Measurements from ENCODE around the gene SAMHD1.

Gene SAMHD1

GRCh38 chr20:36856195-36856594 is 95.3 kb downstream of the SAMHD1 start:
- Histone ChIP-seq H3K56ac (ENCODE audit: low read length) (no peak overlapping the region), H3K36me3 (ENCODE audit: control insufficient read depth, insufficient read depth, low read length) (no peaks in the 10 kb centered on the region), H3K4ac (ENCODE audit: low read depth, low read length) (no peak overlapping the region), H2BK5ac (ENCODE audit: low read length) (no peak overlapping the region), H3K79me2 (ENCODE audit: control insufficient read depth, insufficient read depth, low read length) (peaks cover 4% of the 10 kb centered on the region), H3K4me3 (ENCODE audit: low read length) (no peak overlapping the region), H3K4me2 (ENCODE audit: low read length) (no peak overlapping the region), H3K18ac (ENCODE audit: low read length) (no peak overlapping the region), H2BK120ac (ENCODE audit: low read depth, low read length) (no peak overlapping the region), H2BK15ac (replicated peaks; ENCODE audit: low read depth) (no peak overlapping the region), H4K8ac (ENCODE audit: low read depth, low read length) (no peak overlapping the region), H2AK5ac (ENCODE audit: low read length) (no peak overlapping the region), H3K27ac (ENCODE audit: low read depth, low read length) (no peak overlapping the region), H3K9ac (ENCODE audit: low read length) (no peak overlapping the region), H4K5ac (ENCODE audit: low read length) (no peak overlapping the region), H3K27me3 (ENCODE audit: insufficient read depth, low read length, poor library complexity) (no peaks in the 10 kb centered on the region), H3K79me1 (ENCODE audit: low read length) (peaks cover 33% of the 10 kb centered on the region), H3K4me1 (ENCODE audit: control insufficient read depth, low read depth, low read length) (no peaks in the 10 kb centered on the region), H3K23ac (ENCODE audit: low read length) (no peak overlapping the region)
- no CpG with 5 or more reads among the region's 3 CpGs for WGBS (ENCODE audit: extremely low coverage, insufficient coverage, low lambda C conversion rate)
- no peak for DNase-seq

- Histone ChIP-seq H3K36me3 (ENCODE audit: control insufficient read depth, insufficient read depth, low read length) (no peaks in the 10 kb centered on the region), H2BK15ac (replicated peaks; ENCODE audit: low read depth) (no peak overlapping the region), H3K4me3 (ENCODE audit: low read length) (no peak overlapping the region), H3K27ac (ENCODE audit: low read depth, low read length) (no peak overlapping the region), H2AK5ac (ENCODE audit: low read length) (no peak overlapping the region), H3K4me2 (ENCODE audit: low read length) (no peak overlapping the region), H2BK5ac (ENCODE audit: low read length) (no peak overlapping the region), H2BK120ac (ENCODE audit: low read depth, low read length) (no peak overlapping the region), H3K79me2 (ENCODE audit: control insufficient read depth, insufficient read depth, low read length) (peaks cover 4% of the 10 kb centered on the region), H3K4me1 (ENCODE audit: control insufficient read depth, low read depth, low read length) (no peaks in the 10 kb centered on the region), H3K4ac (ENCODE audit: low read depth, low read length) (no peak overlapping the region), H4K8ac (ENCODE audit: low read depth, low read length) (no peak overlapping the region), H3K56ac (ENCODE audit: low read length) (no peak overlapping the region), H3K18ac (ENCODE audit: low read length) (no peak overlapping the region), H3K9ac (ENCODE audit: low read length) (no peak overlapping the region), H4K5ac (ENCODE audit: low read length) (no peak overlapping the region), H3K23ac (ENCODE audit: low read length) (no peak overlapping the region), H3K27me3 (ENCODE audit: insufficient read depth, low read length, poor library complexity) (no peaks in the 10 kb centered on the region), H3K79me1 (ENCODE audit: low read length) (peaks cover 30% of the 10 kb centered on the region)
- no CpG with 5 or more reads among the region's 7 CpGs for WGBS (ENCODE audit: extremely low coverage, insufficient coverage, low lambda C conversion rate)
- DNase-seq = no peak
Observed at GRCh38 chr20:36855241-36855657, 96.3 kb downstream of the SAMHD1 start.

GRCh38 chr20:36854348-36855240 is 96.9 kb downstream of the SAMHD1 start:
- no peak overlapping the region for H2BK15ac ChIP-seq (replicated peaks; ENCODE audit: low read depth)
- no peak overlapping the region for H3K4me3 ChIP-seq (ENCODE audit: low read length)
- H3K36me3 ChIP-seq (ENCODE audit: control insufficient read depth, insufficient read depth, low read length) = no peaks in the 10 kb centered on the region
- H3K23ac ChIP-seq (ENCODE audit: low read length) = no peak overlapping the region
- DNase-seq = no peak
- peaks cover 32% of the 10 kb centered on the region for H3K79me1 ChIP-seq (ENCODE audit: low read length)
- no peak overlapping the region for H2BK120ac ChIP-seq (ENCODE audit: low read depth, low read length)
- no peak overlapping the region for H3K27ac ChIP-seq (ENCODE audit: low read depth, low read length)
- H4K5ac ChIP-seq (ENCODE audit: low read length) = no peak overlapping the region
- H3K56ac ChIP-seq (ENCODE audit: low read length) = no peak overlapping the region
- no CpG with 5 or more reads among the region's 21 CpGs for WGBS (ENCODE audit: extremely low coverage, insufficient coverage, low lambda C conversion rate)
- H3K27me3 ChIP-seq (ENCODE audit: insufficient read depth, low read length, poor library complexity) = no peaks in the 10 kb centered on the region
- H3K79me2 ChIP-seq (ENCODE audit: control insufficient read depth, insufficient read depth, low read length) = peaks cover 4% of the 10 kb centered on the region
- no peak overlapping the region for H4K8ac ChIP-seq (ENCODE audit: low read depth, low read length)
- no peak overlapping the region for H3K4ac ChIP-seq (ENCODE audit: low read depth, low read length)
- no peak overlapping the region for H3K4me2 ChIP-seq (ENCODE audit: low read length)
- no peak overlapping the region for H2BK5ac ChIP-seq (ENCODE audit: low read length)
- no peaks in the 10 kb centered on the region for H3K4me1 ChIP-seq (ENCODE audit: control insufficient read depth, low read depth, low read length)
- H3K9ac ChIP-seq (ENCODE audit: low read length) = no peak overlapping the region
- no peak overlapping the region for H3K18ac ChIP-seq (ENCODE audit: low read length)
- no peak overlapping the region for H2AK5ac ChIP-seq (ENCODE audit: low read length)

GRCh38 chr20:36852187-36852586 is 99.3 kb downstream of the SAMHD1 start:
- no peak overlapping the region for H3K56ac ChIP-seq (ENCODE audit: low read length)
- no peak overlapping the region for H2BK15ac ChIP-seq (replicated peaks; ENCODE audit: low read depth)
- H4K5ac ChIP-seq (ENCODE audit: low read length) = no peak overlapping the region
- H3K9ac ChIP-seq (ENCODE audit: low read length) = no peak overlapping the region
- H3K4me2 ChIP-seq (ENCODE audit: low read length) = no peak overlapping the region
- H2BK120ac ChIP-seq (ENCODE audit: low read depth, low read length) = no peak overlapping the region
- no peak overlapping the region for H3K4me3 ChIP-seq (ENCODE audit: low read length)
- no peaks in the 10 kb centered on the region for H3K36me3 ChIP-seq (ENCODE audit: control insufficient read depth, insufficient read depth, low read length)
- no peak overlapping the region for H4K8ac ChIP-seq (ENCODE audit: low read depth, low read length)
- no CpG with 5 or more reads among the region's 12 CpGs for WGBS (ENCODE audit: extremely low coverage, insufficient coverage, low lambda C conversion rate)
- H3K18ac ChIP-seq (ENCODE audit: low read length) = no peak overlapping the region
- H3K4me1 ChIP-seq (ENCODE audit: control insufficient read depth, low read depth, low read length) = no peaks in the 10 kb centered on the region
- H3K27ac ChIP-seq (ENCODE audit: low read depth, low read length) = no peak overlapping the region
- no peak overlapping the region for H2BK5ac ChIP-seq (ENCODE audit: low read length)
- H3K79me1 ChIP-seq (ENCODE audit: low read length) = peaks cover 26% of the 10 kb centered on the region
- H3K4ac ChIP-seq (ENCODE audit: low read depth, low read length) = no peak overlapping the region
- no peak overlapping the region for H3K23ac ChIP-seq (ENCODE audit: low read length)
- peaks cover 3% of the 10 kb centered on the region for H3K79me2 ChIP-seq (ENCODE audit: control insufficient read depth, insufficient read depth, low read length)
- no peak for DNase-seq
- no peaks in the 10 kb centered on the region for H3K27me3 ChIP-seq (ENCODE audit: insufficient read depth, low read length, poor library complexity)
- no peak overlapping the region for H2AK5ac ChIP-seq (ENCODE audit: low read length)

GRCh38 chr20:36851490-36851889 is 100.0 kb downstream of the SAMHD1 start:
- DNase-seq = no peak
- H3K4me1 ChIP-seq (ENCODE audit: control insufficient read depth, low read depth, low read length) = no peaks in the 10 kb centered on the region

More at GRCh38 chr20:36851490-36851889, 100.0 kb downstream of the SAMHD1 start:
- H3K27me3 ChIP-seq (ENCODE audit: insufficient read depth, low read length, poor library complexity) = no peaks in the 10 kb centered on the region
- no peak overlapping the region for H3K56ac ChIP-seq (ENCODE audit: low read length)
- no peaks in the 10 kb centered on the region for H3K36me3 ChIP-seq (ENCODE audit: control insufficient read depth, insufficient read depth, low read length)
- no peak overlapping the region for H2BK15ac ChIP-seq (replicated peaks; ENCODE audit: low read depth)
- no CpG with 5 or more reads among the region's 2 CpGs for WGBS (ENCODE audit: extremely low coverage, insufficient coverage, low lambda C conversion rate)
- H3K4ac ChIP-seq (ENCODE audit: low read depth, low read length) = no peak overlapping the region
- no peak overlapping the region for H3K9ac ChIP-seq (ENCODE audit: low read length)
- peaks cover 3% of the 10 kb centered on the region for H3K79me2 ChIP-seq (ENCODE audit: control insufficient read depth, insufficient read depth, low read length)
- no peak overlapping the region for H3K4me3 ChIP-seq (ENCODE audit: low read length)
- no peak overlapping the region for H4K8ac ChIP-seq (ENCODE audit: low read depth, low read length)
- no peak overlapping the region for H3K23ac ChIP-seq (ENCODE audit: low read length)
- H2AK5ac ChIP-seq (ENCODE audit: low read length) = no peak overlapping the region
- H3K4me2 ChIP-seq (ENCODE audit: low read length) = no peak overlapping the region
- no peak overlapping the region for H2BK120ac ChIP-seq (ENCODE audit: low read depth, low read length)
- no peak overlapping the region for H3K18ac ChIP-seq (ENCODE audit: low read length)
- H2BK5ac ChIP-seq (ENCODE audit: low read length) = no peak overlapping the region
- H3K27ac ChIP-seq (ENCODE audit: low read depth, low read length) = no peak overlapping the region
- H3K79me1 ChIP-seq (ENCODE audit: low read length) = peaks cover 22% of the 10 kb centered on the region
- H4K5ac ChIP-seq (ENCODE audit: low read length) = no peak overlapping the region

Data from mesendoderm (in vitro differentiated cells).